Urinary bladder (tissue), 4 donors: Measurements from ENCODE around the gene PDZK1. TPM values are rescaled to one million over a fixed set of nuclear protein-coding genes. Genes with fewer than 3 reads are reported as not detected.
"Not testable (repeated sequence)": the region's sequence is repeated elsewhere in the genome, so short reads cannot be mapped to it uniquely, and the experiment has no call there.

Experiments
- DNase-seq: peaks from one replicate; pipeline ENCODE4 v3.0.0-alpha.2; 2015; ENCODE audit errors: extremely low spot score
- H3K27ac ChIP-seq: one replicate; pipeline ENCODE4 v1.5.1; 2013; ENCODE audit warnings: low read depth, mild to moderate bottlenecking, moderate library complexity
- H3K36me3 ChIP-seq: one replicate; pipeline ENCODE4 v1.6.1; 2013; ENCODE audit warnings: mild to moderate bottlenecking, moderate library complexity; ENCODE audit not compliant: insufficient read depth
- H3K4me1 ChIP-seq: one replicate; pipeline ENCODE4 v1.6.1; 2013; ENCODE audit warnings: mild to moderate bottlenecking, moderate library complexity; ENCODE audit not compliant: insufficient read depth
- H3K4me3 ChIP-seq: one replicate; pipeline ENCODE4 v1.5.1; 2013; ENCODE audit warnings: low read depth, low read length
- WGBS: extraction: QIAGEN DNeasy Blood & Tissue Kit; methylation state at CpG from one replicate; pipeline ENCODE4 v1.1.7; 2013; 5-methylcytosine and 5-hydroxymethylcytosine counted together
- polyA plus RNA-seq: library from polyadenylated mRNA; stranded (reverse); fragments of 200-250 nt; gene quantifications from one replicate; pipeline ENCODE4 v1.2.3, GENCODE V29; 2013
- total RNA-seq: library from RNA; depleted of rRNA; stranded (reverse); fragments of >200 nt; gene quantifications from one replicate; pipeline ENCODE4 v1.2.3, GENCODE V29; 2014
- donor health status: healthy with polysubstance abuse.
- donor health status: healthy.

PDZK1 gene
- total and polyA plus RNA-seq, 2 donors: 0.18 to 0.37 TPM

- Histone ChIP-seq H3K27ac (no peak overlapping the region), H3K36me3 (no peaks in the 10 kb centered on the region), H3K4me3 (no peak overlapping the region), H3K4me1 (no peaks in the 10 kb centered on the region)
- WGBS: 87% methylated on average over 3 of the region's 3 CpGs
- no peak for DNase-seq
Measured at GRCh38 chr1:145696630-145696960, 10.6 kb downstream of the PDZK1 start.

- 71% methylated on average over 5 of the region's 5 CpGs for WGBS
- no peaks in the 10 kb centered on the region for H3K4me1 ChIP-seq
- H3K36me3 ChIP-seq: no peaks in the 10 kb centered on the region
- no peak overlapping the region for H3K27ac ChIP-seq
- DNase-seq: no peak
- no peak overlapping the region for H3K4me3 ChIP-seq
Measured at GRCh38 chr1:145695821-145696629, 11.1 kb downstream of the PDZK1 start.

GRCh38 chr1:145692785-145693443 is 14.3 kb downstream of the PDZK1 start:
- Histone ChIP-seq H3K27ac (no peak overlapping the region), H3K36me3 (no peaks in the 10 kb centered on the region), H3K4me3 (no peak overlapping the region), H3K4me1 (no peaks in the 10 kb centered on the region)
- no peak for DNase-seq
- WGBS: 90% methylated on average over 11 of the region's 11 CpGs

GRCh38 chr1:145690587-145691558 is 16.3 kb downstream of the PDZK1 start:
- DNase-seq: peak; percentile 10
- Histone ChIP-seq H3K4me1 (no peaks in the 10 kb centered on the region), H3K36me3 (no peaks in the 10 kb centered on the region), H3K4me3 (no peak overlapping the region), H3K27ac (no peak overlapping the region)
- 66% methylated on average over 5 of the region's 5 CpGs for WGBS

- no peak overlapping the region for H3K27ac ChIP-seq
- no peaks in the 10 kb centered on the region for H3K36me3 ChIP-seq
- DNase-seq: no peak
- H3K4me3 ChIP-seq: no peak overlapping the region
- H3K4me1 ChIP-seq: no peaks in the 10 kb centered on the region
- 94% methylated on average over 6 of the region's 6 CpGs for WGBS
Measured at GRCh38 chr1:145689922-145690321, 17.2 kb downstream of the PDZK1 start.

- Histone ChIP-seq H3K27ac (no peak overlapping the region), H3K36me3 (no peaks in the 10 kb centered on the region), H3K4me1 (no peaks in the 10 kb centered on the region), H3K4me3 (no peak overlapping the region)
- no peak for DNase-seq
- WGBS: 94% methylated on average over 6 of the region's 6 CpGs
Measured at GRCh38 chr1:145688924-145689323, 18.2 kb downstream of the PDZK1 start.

- Histone ChIP-seq H3K4me3 (no peak overlapping the region), H3K36me3 (no peaks in the 10 kb centered on the region), H3K27ac (no peak overlapping the region), H3K4me1 (no peaks in the 10 kb centered on the region)
- no peak for DNase-seq
- 75% methylated on average over 4 of the region's 4 CpGs for WGBS
Measured at GRCh38 chr1:145688328-145688727, 18.8 kb downstream of the PDZK1 start.

GRCh38 chr1:145686078-145686477 is 21.1 kb downstream of the PDZK1 start:
- WGBS: 89% methylated on average over 1 of the region's 1 CpG
- not testable (repeated sequence) for H3K27ac ChIP-seq, H3K4me1 ChIP-seq, H3K36me3 ChIP-seq, DNase-seq, H3K4me3 ChIP-seq

- not testable (repeated sequence) for H3K4me3 ChIP-seq, H3K36me3 ChIP-seq, H3K4me1 ChIP-seq, H3K27ac ChIP-seq, DNase-seq
- 83% methylated on average over 2 of the region's 3 CpGs for WGBS
Measured at GRCh38 chr1:145684858-145685257, 22.3 kb downstream of the PDZK1 start.

GRCh38 chr1:145673217-145673616 is 34.0 kb downstream of the PDZK1 start:
- WGBS: no CpG with 5 or more reads among the region's 1 CpG
- not testable (repeated sequence) for H3K27ac ChIP-seq, H3K36me3 ChIP-seq, H3K4me1 ChIP-seq, H3K4me3 ChIP-seq, DNase-seq

GRCh38 chr1:145670995-145671745 is 36.0 kb downstream of the PDZK1 start:
- WGBS: 63% methylated on average over 1 of the region's 3 CpGs
- H3K4me3 ChIP-seq, H3K4me1 ChIP-seq, H3K27ac ChIP-seq, DNase-seq, H3K36me3 ChIP-seq: not testable (repeated sequence)

GRCh38 chr1:145665015-145665414 is 42.2 kb downstream of the PDZK1 start:
- not testable (repeated sequence) for H3K27ac ChIP-seq, DNase-seq, H3K4me3 ChIP-seq, H3K4me1 ChIP-seq, H3K36me3 ChIP-seq
- 69% methylated on average over 4 of the region's 4 CpGs for WGBS

- 74% methylated on average over 2 of the region's 2 CpGs for WGBS
- not testable (repeated sequence) for H3K27ac ChIP-seq, H3K4me1 ChIP-seq, H3K4me3 ChIP-seq, H3K36me3 ChIP-seq, DNase-seq
Measured at GRCh38 chr1:145662502-145662901, 44.7 kb downstream of the PDZK1 start.
